OCI-LY1 (cell line): ENCODE measurements around the gene NID1.

Experiments
- CTCF ChIP-seq: fragments of 200-600 bp; sonication (generic), shearing (Covaris generic); IDR thresholded peaks from 2 replicates; pipeline ENCODE4 v1.5.1; 2017; ENCODE audit warnings: mild to moderate bottlenecking, antibody characterized with exemption, low read length, moderate library complexity, mixed read lengths
- EZH2 ChIP-seq: fragments of 200-600 bp; sonication (generic), shearing (Covaris generic); IDR thresholded peaks from 2 replicates; pipeline ENCODE4 v1.8.0; 2017; ENCODE audit warnings: borderline replicate concordance, mixed run types, mild to moderate bottlenecking, antibody characterized with exemption, low read length, moderate library complexity, mixed read lengths

DNA sequence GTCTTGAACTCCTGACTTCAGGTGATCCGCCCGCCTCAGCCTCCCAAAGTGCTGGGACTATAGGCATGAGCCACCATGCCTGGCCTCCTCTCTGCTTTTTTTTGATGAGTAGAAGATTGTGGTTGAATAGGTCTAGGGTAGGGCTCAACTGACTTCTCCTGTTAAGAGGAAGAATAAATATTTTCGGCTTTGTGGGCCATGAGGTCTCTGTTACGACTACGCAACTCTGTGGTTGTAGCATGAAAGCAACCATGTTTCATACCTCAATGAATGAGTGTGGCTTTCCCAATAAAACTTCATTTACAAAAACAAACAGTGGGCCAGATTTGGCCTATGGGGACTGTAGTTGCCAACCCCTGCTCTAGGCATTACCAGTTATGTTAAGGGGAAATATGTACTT is 67.8 kb downstream of the NID1 start:
- TF ChIP-seq EZH2 (no peak), CTCF (no peak)
